SK-N-SH (cell line): ENCODE data around the gene CCRL2. TPM values are rescaled to one million over a fixed set of nuclear protein-coding genes. Genes with fewer than 3 reads are reported as not detected.

Experiments
- CTCF ChIA-PET: fragments of 300-600, 350-600 bp; formaldehyde crosslinking; extraction: SDS; loops from one replicate; lab custom pipeline; 2021; lab: Yijun Ruan, JAX
- POLR2A ChIA-PET: fragments of 350-600 bp; sonication (Branson Sonifier 250); formaldehyde crosslinking; extraction: SDS; loops from one replicate; lab custom pipeline; 2020; ENCODE audit warnings: antibody characterized with exemption, inconsistent platforms; lab: Yijun Ruan, JAX
- DNase-seq: peaks from one replicate; pipeline ENCODE4 v3.0.0; 2012
- H2AFZ ChIP-seq: fragments of 200-600 bp; sonication (generic); 2 replicates; pipeline ENCODE4 v1.8.1; 2016; ENCODE audit warnings: antibody characterized with exemption, mild to moderate bottlenecking, low read depth
- H3F3A ChIP-seq: fragments of 200-600 bp; sonication (generic); replicated peaks from 2 replicates; pipeline ENCODE3; 2016; ENCODE audit warnings: antibody characterized with exemption, mild to moderate bottlenecking; ENCODE audit not compliant: insufficient read depth
- H3K27ac ChIP-seq, 2 experiments: fragments of 200-500 bp in 1 of 2; fragments of 200-600 bp in 1 of 2; sonication (Bioruptor generic) in 1 of 2; sonication (generic), shearing (Covaris generic) in 1 of 2; 2 replicates each; pipeline versions ENCODE4 v1.5.1 to v1.6.1; 2014 to 2016; ENCODE audit warnings: low read depth in 2 of 2, inconsistent platforms in 1 of 2, low read length in 1 of 2, mild to moderate bottlenecking in 1 of 2, mixed read lengths in 1 of 2
- H3K27me3 ChIP-seq: fragments of 200-600 bp; sonication (generic), shearing (Covaris generic); 2 replicates; pipeline ENCODE4 v1.6.1; 2016; ENCODE audit warnings: mixed run types; ENCODE audit not compliant: insufficient read depth
- H3K36me3 ChIP-seq, 2 experiments: fragments of 200-500 bp in 1 of 2; fragments of 200-600 bp in 1 of 2; sonication (Bioruptor generic) in 1 of 2; sonication (generic) in 1 of 2; replicated peaks in 1 of 2; 2 replicates each; pipeline versions ENCODE3 to v1.5.1; 2014 to 2016; ENCODE audit warnings: low read length in 1 of 2, mild to moderate bottlenecking in 1 of 2; ENCODE audit not compliant: insufficient read depth in 2 of 2, control insufficient read depth in 1 of 2
- H3K4me1 ChIP-seq, 2 experiments: fragments of 200-500 bp in 1 of 2; fragments of 200-600 bp in 1 of 2; sonication (Bioruptor generic) in 1 of 2; sonication (generic), shearing (Covaris generic) in 1 of 2; 2 replicates each; pipeline versions ENCODE4 v1.5.1 to v1.6.1; 2014 to 2016; ENCODE audit warnings: low read depth in 1 of 2, low read length in 1 of 2, mixed run types in 1 of 2; ENCODE audit not compliant: insufficient read depth in 2 of 2, control insufficient read depth in 1 of 2
- H3K4me2 ChIP-seq: fragments of 200-600 bp; sonication (generic), shearing (Covaris generic); 2 replicates; pipeline ENCODE4 v1.6.1; 2017; ENCODE audit warnings: mixed run types
- H3K4me3 ChIP-seq, 2 experiments: fragments of 200-500 bp in 1 of 2; fragments of 200-600 bp in 1 of 2; sonication (Bioruptor generic) in 1 of 2; sonication (generic), shearing (Covaris generic) in 1 of 2; 2 replicates each; pipeline versions ENCODE4 v1.5.1 to v1.8.1; 2014 to 2016; ENCODE audit warnings: low read depth in 2 of 2, inconsistent platforms in 1 of 2, low read length in 1 of 2, mild to moderate bottlenecking in 1 of 2, mixed read lengths in 1 of 2, moderate library complexity in 1 of 2
- H3K79me2 ChIP-seq: fragments of 200-600 bp; sonication (generic); 2 replicates; pipeline ENCODE4 v1.8.1; 2017; ENCODE audit warnings: mild to moderate bottlenecking; ENCODE audit not compliant: insufficient read depth
- H3K9ac ChIP-seq: fragments of 200-600 bp; sonication (generic); 2 replicates; pipeline ENCODE4 v1.6.1; 2017; ENCODE audit warnings: mixed run types
- H3K9me2 ChIP-seq: fragments of 200-600 bp; sonication (generic); 2 replicates; pipeline ENCODE4 v1.6.1; 2017; ENCODE audit warnings: mixed run types
- H3K9me3 ChIP-seq: fragments of 200-600 bp; sonication (generic); 2 replicates; pipeline ENCODE4 v1.6.1; 2017; ENCODE audit warnings: mixed run types, mild to moderate bottlenecking, moderate library complexity
- H4K20me1 ChIP-seq: fragments of 200-600 bp; sonication (generic); 2 replicates; pipeline ENCODE4 v1.6.1; 2017; ENCODE audit warnings: mild to moderate bottlenecking, mixed run types; ENCODE audit not compliant: insufficient read depth
- CHD2 ChIP-seq: fragments of 150-350 bp; IDR thresholded peaks from 2 replicates; pipeline ENCODE4 v1.6.1; 2018; ENCODE audit warnings: low read length; ENCODE audit not compliant: partially characterized antibody
- EZH2phosphoT487 ChIP-seq: fragments of 200-600 bp; sonication (generic); IDR thresholded peaks from 2 replicates; pipeline ENCODE4 v1.6.1; 2017; ENCODE audit warnings: low read depth, mixed run types, mild to moderate bottlenecking, antibody characterized with exemption, moderate library complexity, borderline replicate concordance
- FOSL2 ChIP-seq: IDR thresholded peaks from 2 replicates; pipeline ENCODE4 v1.4.0; 2012; ENCODE audit warnings: low read depth, mild to moderate bottlenecking, moderate library complexity, borderline replicate concordance
- FOXJ3 ChIP-seq: sonication (generic); formaldehyde crosslinking; IDR thresholded peaks from 2 replicates; pipeline ENCODE4 v1.5.1; 2020; ENCODE audit warnings: mild to moderate bottlenecking, missing genetic modification reagents
- JUND ChIP-seq: IDR thresholded peaks from 2 replicates; pipeline ENCODE4 v1.4.0; 2012
- MAX ChIP-seq: IDR thresholded peaks from 2 replicates; pipeline ENCODE4 v1.4.0; 2012; ENCODE audit warnings: low read depth
- MEF2A ChIP-seq: IDR thresholded peaks from 2 replicates; pipeline ENCODE4 v1.4.0; 2012; ENCODE audit warnings: low read depth, borderline replicate concordance
- SIN3A ChIP-seq: IDR thresholded peaks from 2 replicates; pipeline ENCODE4 v1.6.1; 2012; ENCODE audit warnings: low read depth, mild to moderate bottlenecking, low read length, moderate library complexity, borderline replicate concordance
- TEAD4 ChIP-seq: IDR thresholded peaks from 2 replicates; pipeline ENCODE4 v1.4.0; 2012; ENCODE audit warnings: mild to moderate bottlenecking, borderline replicate concordance; ENCODE audit not compliant: insufficient read depth
- ZBTB33 ChIP-seq: IDR thresholded peaks from 2 replicates; pipeline ENCODE4 v1.4.0; 2012; ENCODE audit warnings: low read depth, borderline replicate concordance
- WGBS: methylation state at CpG from one replicate; pipeline ENCODE4 v1.1.6; 2017; ENCODE audit warnings: low lambda C conversion rate; 5-methylcytosine and 5-hydroxymethylcytosine counted together
- polyA plus RNA-seq, 3 experiments: library from polyadenylated mRNA; depleted of rRNA; stranded (reverse); fragments of >200 nt; gene quantifications; 2 replicates each; pipeline ENCODE4 v1.2.3, GENCODE V29; 2012

Gene CCRL2
- polyA plus RNA-seq, 1 of the 3 experiments (the other 2 are of a cell fraction), result not detected

DNA sequence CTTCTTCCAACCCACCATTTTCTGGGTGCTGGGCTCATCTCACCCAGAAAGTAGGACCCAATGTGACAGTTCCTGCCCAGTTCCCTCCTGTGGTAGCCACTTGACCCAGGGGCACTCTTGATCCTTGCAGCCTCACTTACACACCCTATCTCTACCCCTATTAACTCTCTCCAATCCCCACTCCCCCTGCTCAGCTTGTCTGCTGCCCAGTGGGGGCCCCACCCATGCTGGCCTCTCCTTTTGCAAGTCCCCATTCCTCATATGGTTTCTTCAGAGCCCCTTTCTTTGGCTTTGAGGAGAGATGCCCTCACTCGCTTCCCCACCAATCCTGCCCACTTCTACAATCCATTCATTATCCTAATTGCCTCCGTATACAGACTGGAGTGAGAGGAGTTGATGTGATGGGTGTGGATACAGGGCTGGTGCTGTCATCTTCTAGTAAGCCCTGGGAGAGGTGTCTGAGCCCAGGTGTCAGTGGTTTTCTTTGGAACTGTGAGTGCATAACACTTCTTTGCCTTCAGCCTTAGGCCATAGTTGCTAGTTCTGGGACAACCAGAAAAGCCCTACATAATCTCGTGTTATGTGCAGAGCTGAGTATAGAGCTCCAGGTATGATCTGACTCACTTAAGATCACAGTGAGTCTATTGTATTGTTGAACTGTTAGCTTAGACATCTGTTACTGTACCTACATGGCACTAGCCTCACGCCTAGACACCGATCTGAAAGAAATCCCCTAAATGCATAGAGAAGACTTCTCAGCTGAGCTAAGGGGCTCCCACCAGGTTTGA is 41.1 kb upstream of the CCRL2 start:
- 3% methylated on average over 5 of the region's 5 CpGs for whole genome bisulfite sequencing
- H3K9ac ChIP-seq, result no peak overlapping the region
- no peak for DNase-seq
- CTCF ChIA-PET, result interaction anchor here (2.3 kb wide), 1 partner anchor 12 kb away, joined by 8 read pairs; no protein-coding TSS in a partner anchor
- H3F3A ChIP-seq, result no peaks in the 10 kb centered on the region
- TF ChIP-seq FOSL2, result no peak
- no peaks in the 10 kb centered on the region for H3K79me2 ChIP-seq
- no peak overlapping the region for H2AFZ ChIP-seq
- no peaks in the 10 kb centered on the region; a peak in 1 of 4 replicates for H3K4me1 ChIP-seq
- peaks cover 17% of the 10 kb centered on the region; the same call in 1 of the 2 replicates for H3K27me3 ChIP-seq
- no peaks in the 10 kb centered on the region for H3K9me3 ChIP-seq
- H3K27ac ChIP-seq, result no peak overlapping the region
- no peaks in the 10 kb centered on the region for H3K9me2 ChIP-seq
- POLR2A ChIA-PET, result no interaction called here
- H3K36me3 ChIP-seq, result no peaks in the 10 kb centered on the region
- no peak overlapping the region for H3K4me3 ChIP-seq
- no peaks in the 10 kb centered on the region for H4K20me1 ChIP-seq
- H3K4me2 ChIP-seq, result no peak overlapping the region

GRCh38 chr3:46367811-46368210 is 39.2 kb upstream of the CCRL2 start:
- WGBS, result 0% methylated on average over 3 of the region's 5 CpGs
- H3K9ac ChIP-seq, result no peak overlapping the region
- H4K20me1 ChIP-seq, result no peaks in the 10 kb centered on the region
- POLR2A ChIA-PET, result no interaction called here
- no peak overlapping the region for H3K4me3 ChIP-seq
- no peak overlapping the region for H3K27ac ChIP-seq
- no peaks in the 10 kb centered on the region for H3K36me3 ChIP-seq
- TF ChIP-seq ZBTB33 (no peak), MEF2A (no peak), SIN3A (no peak), JUND (no peak), EZH2phosphoT487 (no peak), CHD2 (no peak), MAX (no peak), FOXJ3 (CRISPR knock-in tag) (no peak), FOSL2 (no peak), TEAD4 (no peak)
- no peaks in the 10 kb centered on the region for H3K9me3 ChIP-seq
- no peaks in the 10 kb centered on the region for H3K4me1 ChIP-seq
- no peaks in the 10 kb centered on the region for H3K9me2 ChIP-seq
- no peak overlapping the region for H3K4me2 ChIP-seq
- no peak overlapping the region for H2AFZ ChIP-seq
- DNase-seq, result no peak
- CTCF ChIA-PET, result interaction anchor here (2.9 kb wide), 1 partner anchor 10 kb away, joined by 14 read pairs; no protein-coding TSS in a partner anchor
- H3K79me2 ChIP-seq, result no peaks in the 10 kb centered on the region
- H3F3A ChIP-seq, result peaks cover 3% of the 10 kb centered on the region
- H3K27me3 ChIP-seq, result peaks cover 20% of the 10 kb centered on the region; the same call in 1 of the 2 replicates
